Stimulated activated CD4-positive, alpha-beta T cell treated with anti-CD3 and anti-CD28 coated beads, Interleukin-12 subunit alpha, Interleukin-12 subunit beta, amount 100 ng/mL, for 24 hours (primary cell): ENCODE data around the gene TTYH3.

Source experiments
- DNase-seq, 2 experiments: peaks; one replicate each; pipeline ENCODE4 v3.0.0-alpha.2; 2020; ENCODE audit warnings: low read depth in 2 of 2

TTYH3 gene

GRCh38 chr7:2635148-2635668 is 3.4 kb downstream of the TTYH3 start:
- no peak for DNase-seq

- DNase-seq: no peak
These were observed 4.3 kb downstream of the TTYH3 start for GRCh38 chr7:2635810-2636701.

GRCh38 chr7:2637066-2637471 is 5.3 kb downstream of the TTYH3 start:
- no peak for DNase-seq

- DNase-seq: no peak
These were observed 5.9 kb downstream of the TTYH3 start for GRCh38 chr7:2637505-2638223.

GRCh38 chr7:2638224-2638991 is 6.6 kb downstream of the TTYH3 start:
- DNase-seq: no peak

GRCh38 chr7:2639181-2639681 is 7.4 kb downstream of the TTYH3 start:
- DNase-seq: no peak

- DNase-seq: no peak
These were observed 8.1 kb downstream of the TTYH3 start for GRCh38 chr7:2639695-2640481.

GRCh38 chr7:2640482-2640830 is 8.7 kb downstream of the TTYH3 start:
- no peak for DNase-seq

- DNase-seq: no peak
These were observed 9.1 kb downstream of the TTYH3 start for GRCh38 chr7:2640846-2641316.

- no peak for DNase-seq
These were observed 9.9 kb downstream of the TTYH3 start for GRCh38 chr7:2641406-2642393.

- DNase-seq: no peak
These were observed 11.8 kb downstream of the TTYH3 start for GRCh38 chr7:2643386-2644219.

- no peak for DNase-seq
These were observed 12.4 kb downstream of the TTYH3 start for GRCh38 chr7:2644220-2644561.

GRCh38 chr7:2644562-2645273 is 12.9 kb downstream of the TTYH3 start:
- no peak for DNase-seq

GRCh38 chr7:2645274-2645868 is 13.6 kb downstream of the TTYH3 start:
- DNase-seq: no peak

- DNase-seq: no peak
These were observed 14.5 kb downstream of the TTYH3 start for GRCh38 chr7:2646336-2646679.

GRCh38 chr7:2646680-2647571 is 15.1 kb downstream of the TTYH3 start:
- DNase-seq: no peak

- DNase-seq: no peak
These were observed 15.9 kb downstream of the TTYH3 start for GRCh38 chr7:2647594-2648172.
